Fibroblast of lung (primary cell): ENCODE measurements around the gene RCOR3. TPM values are rescaled to one million over a fixed set of nuclear protein-coding genes. Genes with fewer than 3 reads are reported as not detected.

Experiments used
- DNase-seq, 2 donors: peaks; one replicate each; pipeline versions ENCODE4 v3.0.0 to v3.0.0-alpha.2; 2010; ENCODE audit warnings: low read depth in 2 of 2
- H2AFZ ChIP-seq: 2 replicates; pipeline ENCODE4 v1.5.1; 2012; ENCODE audit warnings: low read length, control low read depth, inconsistent platforms
- H3K27ac ChIP-seq: 2 replicates; pipeline ENCODE4 v1.5.1; 2011; ENCODE audit warnings: low read length, control low read depth; ENCODE audit not compliant: insufficient read depth
- H3K27me3 ChIP-seq: 2 replicates; pipeline ENCODE4 v1.5.1; 2011; ENCODE audit warnings: mild to moderate bottlenecking, low read length; ENCODE audit not compliant: control insufficient read depth, insufficient read depth
- H3K36me3 ChIP-seq: 2 replicates; pipeline ENCODE4 v1.5.1; 2011; ENCODE audit warnings: low read length; ENCODE audit not compliant: control insufficient read depth, insufficient read depth
- H3K4me1 ChIP-seq: 2 replicates; pipeline ENCODE4 v1.5.1; 2011; ENCODE audit warnings: low read length; ENCODE audit not compliant: control insufficient read depth, insufficient read depth; ENCODE audit errors: extremely low read depth
- H3K4me2 ChIP-seq: 2 replicates; pipeline ENCODE4 v1.5.1; 2011; ENCODE audit warnings: low read length, control low read depth; ENCODE audit not compliant: insufficient read depth; ENCODE audit errors: extremely low read depth
- H3K4me3 ChIP-seq, 4 experiments: fragments of 200-600 bp in 1 of 4; sonication (generic) in 1 of 4; replicated peaks in 1 of 4; 2 replicates each; pipeline ENCODE4 v1.5.1; 2011 to 2016; ENCODE audit warnings: low read length in 4 of 4, low read depth in 3 of 4, mild to moderate bottlenecking in 3 of 4, control low read depth in 2 of 4, inconsistent platforms in 1 of 4, mixed read lengths in 1 of 4; ENCODE audit not compliant: insufficient read depth in 1 of 4; ENCODE audit errors: control extremely low read depth in 1 of 4
- H3K79me2 ChIP-seq: 2 replicates; pipeline ENCODE4 v1.5.1; 2012; ENCODE audit warnings: mild to moderate bottlenecking, low read length, inconsistent platforms; ENCODE audit not compliant: control insufficient read depth, insufficient read depth
- H3K9ac ChIP-seq: 2 replicates; pipeline ENCODE4 v1.5.1; 2011; ENCODE audit warnings: mild to moderate bottlenecking, low read length, control low read depth; ENCODE audit not compliant: insufficient read depth
- H3K9me3 ChIP-seq: 2 replicates; pipeline ENCODE4 v1.5.1; 2012; ENCODE audit warnings: low read depth, low read length; ENCODE audit not compliant: control insufficient read depth, insufficient read depth
- H4K20me1 ChIP-seq: 2 replicates; pipeline ENCODE4 v1.5.1; 2011; ENCODE audit warnings: low read length; ENCODE audit not compliant: control insufficient read depth, insufficient read depth; ENCODE audit errors: extremely low read depth
- EZH2 ChIP-seq: IDR thresholded peaks from 2 replicates; pipeline ENCODE4 v1.5.1; 2012; ENCODE audit warnings: low read length, control low read depth, mild to moderate bottlenecking; ENCODE audit errors: missing control alignments
- polyA plus RNA-seq, 2 donors: library from polyadenylated mRNA; depleted of rRNA in 1 of 2; stranded (reverse) in 1 of 2; unstranded in 1 of 2; fragments of >200 nt; gene quantifications; 2 replicates each; pipeline ENCODE4 v1.2.1, GENCODE V29; 2011 to 2012; ENCODE audit warnings: missing spikeins in 1 of 2
- total RNA-seq: library from RNA; depleted of rRNA; stranded (reverse); fragments of >200 nt; gene quantifications from 2 replicates; pipeline ENCODE4 v1.2.1, GENCODE V29; 2014
- TF ChIP-seq, protein P1 (sequence below), 2 donors: IDR thresholded peaks in 1 of 2; conservative IDR thresholded peaks in 1 of 2; 1 replicate in 1 of 2; 2 replicates in 1 of 2; pipeline ENCODE4 v1.5.1; 2011 to 2012; ENCODE audit warnings: low read length in 2 of 2, control low read depth in 1 of 2, inconsistent platforms in 1 of 2, low read depth in 1 of 2, mild to moderate bottlenecking in 1 of 2

RCOR3 gene
- total and polyA plus RNA-seq, 2 donors (not counting 1 experiment from before 2014, with no cell fraction given): 24.9 to 38.1 TPM

DNA sequence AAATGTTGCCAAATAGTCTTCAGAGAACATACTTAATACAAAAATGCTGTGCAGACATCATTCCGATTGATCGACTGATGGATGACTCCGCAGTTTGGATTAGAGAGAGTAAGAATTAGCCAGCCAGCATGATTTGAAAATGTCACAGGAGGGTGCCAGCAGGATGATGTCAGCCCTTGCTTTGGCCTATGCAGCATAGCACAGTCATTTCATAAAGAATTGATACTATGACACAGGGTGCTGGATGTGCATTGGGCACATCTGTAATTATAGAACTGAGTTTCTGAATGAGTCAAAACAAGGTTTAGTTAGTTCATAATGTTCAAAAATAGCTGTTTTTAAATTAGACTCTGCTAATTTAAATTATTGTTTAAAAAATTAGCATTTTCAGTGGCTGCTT is 45.9 kb downstream of the RCOR3 start:
- Histone ChIP-seq H3K9me3 (no peaks in the 10 kb centered on the region), H3K4me2 (peak overlapping the region; percentile 11), H3K4me3 (no peak overlapping the region), H3K36me3 (peaks cover 1% of the 10 kb centered on the region), H4K20me1 (no peaks in the 10 kb centered on the region), H3K9ac (no peak overlapping the region), H2AFZ (no peak overlapping the region), H3K4me1 (no peaks in the 10 kb centered on the region), H3K27ac (peak overlapping the region; percentile 0), H3K27me3 (no peaks in the 10 kb centered on the region), H3K79me2 (no peaks in the 10 kb centered on the region)
- peak in 1 of 2 donors; percentile 40 for DNase-seq
- no peak for TF ChIP-seq EZH2
- TF ChIP-seq, protein P1, sequence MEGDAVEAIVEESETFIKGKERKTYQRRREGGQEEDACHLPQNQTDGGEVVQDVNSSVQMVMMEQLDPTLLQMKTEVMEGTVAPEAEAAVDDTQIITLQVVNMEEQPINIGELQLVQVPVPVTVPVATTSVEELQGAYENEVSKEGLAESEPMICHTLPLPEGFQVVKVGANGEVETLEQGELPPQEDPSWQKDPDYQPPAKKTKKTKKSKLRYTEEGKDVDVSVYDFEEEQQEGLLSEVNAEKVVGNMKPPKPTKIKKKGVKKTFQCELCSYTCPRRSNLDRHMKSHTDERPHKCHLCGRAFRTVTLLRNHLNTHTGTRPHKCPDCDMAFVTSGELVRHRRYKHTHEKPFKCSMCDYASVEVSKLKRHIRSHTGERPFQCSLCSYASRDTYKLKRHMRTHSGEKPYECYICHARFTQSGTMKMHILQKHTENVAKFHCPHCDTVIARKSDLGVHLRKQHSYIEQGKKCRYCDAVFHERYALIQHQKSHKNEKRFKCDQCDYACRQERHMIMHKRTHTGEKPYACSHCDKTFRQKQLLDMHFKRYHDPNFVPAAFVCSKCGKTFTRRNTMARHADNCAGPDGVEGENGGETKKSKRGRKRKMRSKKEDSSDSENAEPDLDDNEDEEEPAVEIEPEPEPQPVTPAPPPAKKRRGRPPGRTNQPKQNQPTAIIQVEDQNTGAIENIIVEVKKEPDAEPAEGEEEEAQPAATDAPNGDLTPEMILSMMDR (conservative IDR thresholded peaks at IDR 0.05 in 1 of 2, IDR thresholded peaks at IDR 0.05 in 1 of 2; ENCODE audit: low read depth in 1 of 2, low read length in 2 of 2): no peak

DNA sequence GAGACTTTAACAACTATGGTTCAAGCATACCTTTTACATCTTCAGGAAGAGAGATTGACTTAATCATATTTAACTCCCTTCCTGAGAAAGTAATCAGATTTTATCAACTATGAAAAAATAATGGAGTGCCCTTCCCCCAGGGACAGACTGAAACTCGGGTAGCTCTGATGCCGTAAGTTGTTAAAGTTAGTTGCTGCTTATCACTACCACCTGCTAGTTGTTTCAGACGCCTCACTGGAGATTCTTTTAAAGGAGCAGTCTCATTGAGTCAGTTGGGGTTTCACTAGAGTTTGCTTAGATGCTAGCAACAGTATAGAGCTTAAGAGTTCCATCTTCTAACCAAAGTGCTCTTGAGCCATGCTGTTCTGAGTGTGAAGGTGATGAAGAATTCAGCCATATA is 50.5 kb downstream of the RCOR3 start:
- Histone ChIP-seq H3K4me1 (no peaks in the 10 kb centered on the region), H3K27me3 (no peaks in the 10 kb centered on the region), H3K9me3 (no peaks in the 10 kb centered on the region), H3K36me3 (peaks cover 7% of the 10 kb centered on the region), H2AFZ (no peak overlapping the region), H3K79me2 (no peaks in the 10 kb centered on the region), H3K27ac (no peak overlapping the region), H4K20me1 (no peaks in the 10 kb centered on the region), H3K9ac (no peak overlapping the region), H3K4me3 (no peak overlapping the region), H3K4me2 (no peak overlapping the region)
- TF ChIP-seq, protein P1 (conservative IDR thresholded peaks at IDR 0.05 in 1 of 2, IDR thresholded peaks at IDR 0.05 in 1 of 2; ENCODE audit: low read depth in 1 of 2, low read length in 2 of 2): no peak
- TF ChIP-seq EZH2: no peak
- DNase-seq: no peak

DNA sequence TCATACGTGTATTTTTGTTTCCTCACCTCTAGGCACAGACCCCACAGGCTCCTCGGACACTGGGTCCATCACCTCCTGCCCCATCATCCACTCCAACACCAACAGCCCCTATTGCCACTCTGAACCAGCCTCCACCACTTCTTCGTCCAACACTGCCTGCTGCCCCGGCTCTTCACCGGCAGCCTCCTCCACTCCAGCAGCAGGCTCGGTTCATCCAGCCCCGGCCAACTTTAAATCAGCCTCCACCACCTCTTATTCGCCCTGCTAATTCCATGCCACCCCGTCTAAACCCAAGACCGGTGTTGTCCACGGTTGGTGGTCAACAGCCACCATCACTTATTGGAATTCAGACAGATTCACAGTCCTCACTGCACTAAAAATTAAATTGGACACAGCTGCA is 54.2 kb downstream of the RCOR3 start:
- Histone ChIP-seq H3K9ac (no peak overlapping the region), H3K79me2 (no peaks in the 10 kb centered on the region), H3K9me3 (no peaks in the 10 kb centered on the region), H3K27me3 (no peaks in the 10 kb centered on the region), H3K36me3 (peaks cover 5% of the 10 kb centered on the region), H2AFZ (no peak overlapping the region), H3K4me3 (no peak overlapping the region), H3K27ac (no peak overlapping the region), H3K4me2 (no peak overlapping the region), H4K20me1 (no peaks in the 10 kb centered on the region), H3K4me1 (no peaks in the 10 kb centered on the region)
- TF ChIP-seq, protein P1 (conservative IDR thresholded peaks at IDR 0.05 in 1 of 2, IDR thresholded peaks at IDR 0.05 in 1 of 2; ENCODE audit: low read depth in 1 of 2, low read length in 2 of 2): no peak
- no peak for TF ChIP-seq EZH2
- DNase-seq: no peak
